GM06990 (cell line): Measurements from ENCODE around the gene CDKN1C.

Experiments used
- DNase-seq: peaks from one replicate; pipeline ENCODE4 v3.0.0-alpha.2; 2011; ENCODE audit not compliant: insufficient read length; ENCODE audit errors: extremely low read depth
- H3K27me3 ChIP-seq: replicated peaks from 2 replicates; pipeline ENCODE4 v1.6.0; 2011; ENCODE audit warnings: low read length; ENCODE audit not compliant: control insufficient read depth, insufficient read depth
- H3K36me3 ChIP-seq: 2 replicates; pipeline ENCODE4 v1.5.1; 2011; ENCODE audit warnings: low read length; ENCODE audit not compliant: control insufficient read depth, insufficient read depth
- H3K4me3 ChIP-seq: replicated peaks from 2 replicates; pipeline ENCODE4 v1.5.1; 2011; ENCODE audit warnings: low read depth, mild to moderate bottlenecking, control low read depth, low read length
- TF ChIP-seq, protein P1 (sequence below): IDR thresholded peaks from 2 replicates; pipeline ENCODE4 v1.5.1; 2011; ENCODE audit warnings: low read length, control low read depth, mild to moderate bottlenecking, inconsistent platforms; ENCODE audit not compliant: insufficient read depth, poor library complexity, severe bottlenecking

Gene CDKN1C

DNA sequence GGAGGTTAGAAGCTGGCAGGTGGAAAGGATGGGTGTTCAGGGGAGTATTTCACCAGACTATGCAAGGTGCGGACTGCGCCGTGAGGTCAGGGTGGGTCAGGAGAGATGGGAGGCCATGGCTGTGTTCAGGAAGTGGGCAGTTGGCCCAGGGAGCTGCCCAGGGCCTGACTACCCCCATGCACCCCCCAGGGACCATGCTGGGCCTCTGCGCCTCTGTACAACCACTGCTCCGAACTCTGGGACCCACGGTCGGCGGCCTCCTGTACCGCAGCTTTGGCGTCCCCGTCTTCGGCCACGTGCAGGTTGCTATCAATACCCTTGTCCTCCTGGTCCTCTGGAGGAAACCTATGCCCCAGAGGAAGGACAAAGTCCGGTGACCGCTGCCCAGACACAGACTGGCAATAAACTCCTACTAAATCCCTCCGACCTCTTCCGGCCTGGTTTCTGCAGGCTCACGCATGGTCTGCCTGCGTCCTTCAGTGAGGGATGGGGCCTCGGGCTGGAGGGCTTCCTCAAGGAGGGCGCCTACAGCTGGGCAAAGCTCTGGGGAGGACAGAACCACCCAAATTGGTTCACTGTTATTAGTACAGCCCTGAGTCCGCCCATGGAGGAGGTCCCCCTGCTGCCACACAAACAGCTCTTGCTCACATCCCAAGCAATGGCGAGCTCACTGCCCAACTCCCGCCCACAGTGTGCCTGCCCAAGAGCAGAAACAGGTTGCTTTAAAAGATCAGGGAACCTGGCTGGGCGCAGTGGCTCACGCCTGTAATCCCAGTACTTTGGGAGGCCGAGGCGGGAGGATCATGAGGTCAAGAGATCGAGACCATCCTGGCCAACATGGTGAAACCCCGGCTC is 39.5 kb upstream of the CDKN1C start:
- Histone ChIP-seq H3K36me3 (no peaks in the 10 kb centered on the region), H3K4me3 (no peak overlapping the region), H3K27me3 (no peaks in the 10 kb centered on the region; the same call in 1 of the 2 replicates)
- DNase-seq: no peak
- TF ChIP-seq, protein P1, sequence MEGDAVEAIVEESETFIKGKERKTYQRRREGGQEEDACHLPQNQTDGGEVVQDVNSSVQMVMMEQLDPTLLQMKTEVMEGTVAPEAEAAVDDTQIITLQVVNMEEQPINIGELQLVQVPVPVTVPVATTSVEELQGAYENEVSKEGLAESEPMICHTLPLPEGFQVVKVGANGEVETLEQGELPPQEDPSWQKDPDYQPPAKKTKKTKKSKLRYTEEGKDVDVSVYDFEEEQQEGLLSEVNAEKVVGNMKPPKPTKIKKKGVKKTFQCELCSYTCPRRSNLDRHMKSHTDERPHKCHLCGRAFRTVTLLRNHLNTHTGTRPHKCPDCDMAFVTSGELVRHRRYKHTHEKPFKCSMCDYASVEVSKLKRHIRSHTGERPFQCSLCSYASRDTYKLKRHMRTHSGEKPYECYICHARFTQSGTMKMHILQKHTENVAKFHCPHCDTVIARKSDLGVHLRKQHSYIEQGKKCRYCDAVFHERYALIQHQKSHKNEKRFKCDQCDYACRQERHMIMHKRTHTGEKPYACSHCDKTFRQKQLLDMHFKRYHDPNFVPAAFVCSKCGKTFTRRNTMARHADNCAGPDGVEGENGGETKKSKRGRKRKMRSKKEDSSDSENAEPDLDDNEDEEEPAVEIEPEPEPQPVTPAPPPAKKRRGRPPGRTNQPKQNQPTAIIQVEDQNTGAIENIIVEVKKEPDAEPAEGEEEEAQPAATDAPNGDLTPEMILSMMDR: no peak

DNA sequence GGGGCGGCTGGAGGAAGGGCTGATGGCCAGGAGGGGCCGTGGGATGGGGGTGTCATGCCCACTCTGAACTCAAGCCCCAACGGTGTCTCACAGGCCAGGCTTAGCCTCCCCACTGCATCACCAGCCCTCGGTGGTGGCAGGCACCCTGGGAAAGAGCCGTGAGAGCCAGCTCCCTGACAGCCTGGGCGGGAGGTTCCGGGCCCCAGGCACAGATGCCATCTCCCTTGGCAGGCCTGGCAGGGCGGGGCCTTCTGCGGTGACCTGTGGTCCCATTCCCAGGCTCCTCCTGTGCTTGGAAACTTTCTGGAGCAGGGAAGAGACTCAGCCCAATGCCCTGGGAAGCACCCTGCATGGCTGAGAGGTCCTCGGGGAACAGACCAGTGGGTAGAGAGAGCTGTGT is 38.8 kb upstream of the CDKN1C start:
- Histone ChIP-seq H3K27me3 (no peaks in the 10 kb centered on the region; the same call in 1 of the 2 replicates), H3K4me3 (no peak overlapping the region), H3K36me3 (no peaks in the 10 kb centered on the region)
- TF ChIP-seq, protein P1: no peak
- DNase-seq: no peak

DNA sequence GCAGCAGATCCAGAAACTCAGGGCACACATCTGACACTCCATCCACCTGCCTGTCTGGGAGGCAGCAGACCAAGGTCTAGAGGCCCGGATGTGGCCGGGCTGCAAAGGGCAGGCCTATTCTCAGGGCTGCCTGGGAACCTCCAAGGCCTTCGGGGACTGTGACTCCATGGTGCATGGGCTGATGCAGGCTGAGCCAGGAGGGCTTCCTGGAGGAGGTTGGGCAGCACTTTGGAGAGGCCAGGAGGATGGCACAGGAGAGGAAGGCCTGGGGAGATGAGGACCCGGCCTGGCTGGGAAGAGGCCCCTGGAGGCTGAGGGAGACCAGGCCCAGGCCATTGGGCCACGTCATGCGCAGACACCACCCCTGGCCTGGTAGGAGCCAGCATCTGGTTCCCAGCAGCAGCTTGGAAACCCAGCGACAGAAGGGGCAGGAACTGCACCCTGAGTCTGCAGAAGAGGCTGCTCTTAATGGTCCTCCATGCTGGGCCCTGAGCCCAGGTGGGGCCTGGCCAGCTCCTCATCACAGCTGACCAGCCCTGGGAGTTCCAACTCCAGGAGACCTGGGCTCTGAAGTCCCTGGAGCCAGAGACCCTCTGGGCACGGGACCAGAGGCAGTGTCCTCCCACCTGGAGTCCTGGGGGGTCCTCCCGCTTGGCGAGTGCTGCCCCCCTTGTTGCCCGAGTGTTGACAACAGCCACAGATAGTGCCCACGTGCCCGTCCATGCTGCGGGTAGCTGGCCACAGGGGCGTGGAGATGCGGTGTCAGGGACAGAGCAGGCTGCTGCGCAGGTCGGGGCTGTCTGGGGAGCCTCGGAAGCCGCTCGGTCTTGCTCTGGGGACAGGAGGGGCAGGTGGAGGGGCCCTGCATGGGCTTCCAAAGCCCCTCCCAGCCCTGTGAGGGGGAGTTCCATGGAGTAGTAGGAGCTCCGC is 38.1 kb upstream of the CDKN1C start:
- no peak overlapping the region for H3K4me3 ChIP-seq
- H3K36me3 ChIP-seq: no peaks in the 10 kb centered on the region
- no peak for DNase-seq
- TF ChIP-seq, protein P1: no peak
- no peaks in the 10 kb centered on the region; the same call in 1 of the 2 replicates for H3K27me3 ChIP-seq

- Histone ChIP-seq H3K27me3 (no peaks in the 10 kb centered on the region; the same call in 1 of the 2 replicates), H3K4me3 (no peak overlapping the region), H3K36me3 (no peaks in the 10 kb centered on the region)
- no peak for DNase-seq
- TF ChIP-seq, protein P1: no peak
Observed at GRCh38 chr11:2922655-2923054, 37.1 kb upstream of the CDKN1C start.

- Histone ChIP-seq H3K36me3 (no peaks in the 10 kb centered on the region), H3K4me3 (no peak overlapping the region), H3K27me3 (no peaks in the 10 kb centered on the region; the same call in 1 of the 2 replicates)
- TF ChIP-seq, protein P1: no peak
- no peak for DNase-seq
Observed at GRCh38 chr11:2921742-2922493, 36.3 kb upstream of the CDKN1C start.
